ENCODE data around the gene POLR2J2.
"Not testable (repeated sequence)": the region's sequence is repeated elsewhere in the genome, so short reads cannot be mapped to it uniquely, and the experiment has no call there.

GRCh38 chr7:102618122-102618521, 53.3 kb downstream of the POLR2J2 start:
- not testable (repeated sequence) for TF ChIP-seq POLR2A (IDR thresholded peaks at IDR 0.05; ENCODE audit: low read length); GATA1 (IDR thresholded peaks at IDR 0.05; ENCODE audit: low read depth, low read length)
